SIG-M5 treated with dmso at 0.1 percent for 504 hours (cell line): ENCODE measurements around the gene DACT3.
"Not testable (repeated sequence)": the region's sequence is repeated elsewhere in the genome, so short reads cannot be mapped to it uniquely, and the experiment has no call there.

Experiments
- DNase-seq: peaks from one replicate; lab custom pipeline; 2025; ENCODE audit not compliant: unreplicated experiment; lab: John Stamatoyannopoulos, UW

DACT3 gene

GRCh38 chr19:46635920-46636761, 24.8 kb downstream of the DACT3 start, which contains the start of gene GNG8:
TSS of gene GNG8 (minus strand) at chr19:46636202. CDS start at chr19:46634682, 1,520 bp downstream.
- no peak for DNase-seq

GRCh38 chr19:46634656-46635218, 26.2 kb downstream of the DACT3 start:
- no peak for DNase-seq

GRCh38 chr19:46634045-46634655, 26.8 kb downstream of the DACT3 start:
- peak; percentile 71 for DNase-seq

- DNase-seq, result no peak
Observed at GRCh38 chr19:46633130-46633529, 27.9 kb downstream of the DACT3 start.

- no peak for DNase-seq
Observed at GRCh38 chr19:46631481-46631880, 29.5 kb downstream of the DACT3 start.

GRCh38 chr19:46630586-46631205, 30.3 kb downstream of the DACT3 start:
- no peak for DNase-seq

- no peak for DNase-seq
Observed at GRCh38 chr19:46629546-46630025, 31.4 kb downstream of the DACT3 start.

- DNase-seq, result not testable (repeated sequence)
Observed at GRCh38 chr19:46628970-46629369, 32.0 kb downstream of the DACT3 start.

- DNase-seq, result no peak
Observed at GRCh38 chr19:46626446-46626845, 34.5 kb downstream of the DACT3 start.

- no peak for DNase-seq
Observed at GRCh38 chr19:46625731-46626130, 35.3 kb downstream of the DACT3 start.

- DNase-seq, result peak; percentile 58
Observed at GRCh38 chr19:46624958-46625661, 35.9 kb downstream of the DACT3 start, which contains the start of gene PTGIR. TSS of gene PTGIR (minus strand) at chr19:46625089. CDS start at chr19:46624225, 864 bp downstream.

GRCh38 chr19:46623915-46624502, 37.0 kb downstream of the DACT3 start:
- DNase-seq, result no peak

GRCh38 chr19:46622118-46622446, 38.9 kb downstream of the DACT3 start:
- DNase-seq, result no peak

GRCh38 chr19:46621191-46622117, 39.5 kb downstream of the DACT3 start:
- no peak for DNase-seq

- DNase-seq, result no peak
Observed at GRCh38 chr19:46620716-46621115, 40.3 kb downstream of the DACT3 start.

GRCh38 chr19:46620267-46620666, 40.7 kb downstream of the DACT3 start:
- no peak for DNase-seq

GRCh38 chr19:46618670-46619231, 42.2 kb downstream of the DACT3 start:
- DNase-seq, result no peak

- no peak for DNase-seq
Observed at GRCh38 chr19:46617601-46618000, 43.4 kb downstream of the DACT3 start.
